Smooth muscle cell (in vitro differentiated cells): ENCODE data around the gene LRRC8D. TPM values are rescaled to one million over a fixed set of nuclear protein-coding genes. Genes with fewer than 3 reads are reported as not detected.
A peak's percentile ranks its signal among the peaks of the same experiment; 100 is the strongest.

Experiments
- DNase-seq: peaks from one replicate; lab custom pipeline; 2025; ENCODE audit not compliant: unreplicated experiment; lab: John Stamatoyannopoulos, UW
- H2AFZ ChIP-seq: fragments of 200-600 bp; sonication (generic); 2 replicates; pipeline ENCODE4 v1.6.0; 2016; ENCODE audit warnings: antibody characterized with exemption, low read depth, mild to moderate bottlenecking
- H3F3A ChIP-seq: fragments of 200-600 bp; sonication (generic); 2 replicates; pipeline ENCODE4 v1.6.0; 2017; ENCODE audit warnings: antibody characterized with exemption, low read depth
- H3K27ac ChIP-seq: fragments of 200-600 bp; sonication (generic); 2 replicates; pipeline ENCODE4 v1.5.1; 2016; ENCODE audit warnings: low read depth, mild to moderate bottlenecking
- H3K27me3 ChIP-seq: fragments of 200-600 bp; sonication (generic); 2 replicates; pipeline ENCODE4 v1.6.1; 2016; ENCODE audit warnings: low read depth, mild to moderate bottlenecking
- H3K36me3 ChIP-seq: fragments of 200-600 bp; sonication (generic); 2 replicates; pipeline ENCODE4 v1.5.1; 2016; ENCODE audit warnings: low read depth
- H3K4me1 ChIP-seq: fragments of 200-600 bp; sonication (generic); 2 replicates; pipeline ENCODE4 v1.5.1; 2016; ENCODE audit warnings: low read depth
- H3K4me2 ChIP-seq: fragments of 200-600 bp; sonication (generic); 2 replicates; pipeline ENCODE4 v1.6.0; 2016; ENCODE audit warnings: mild to moderate bottlenecking
- H3K4me3 ChIP-seq: fragments of 200-600 bp; sonication (generic); 2 replicates; pipeline ENCODE4 v1.5.1; 2016; ENCODE audit warnings: mild to moderate bottlenecking
- H3K79me2 ChIP-seq: fragments of 200-600 bp; sonication (generic); 2 replicates; pipeline ENCODE4 v1.6.0; 2016; ENCODE audit warnings: low read depth, mild to moderate bottlenecking
- H3K9ac ChIP-seq: fragments of 200-600 bp; sonication (generic); 2 replicates; pipeline ENCODE4 v1.6.0; 2016; ENCODE audit warnings: low read depth
- H3K9me3 ChIP-seq: fragments of 200-600 bp; sonication (generic); replicated peaks from 2 replicates; pipeline ENCODE4 v1.5.1; 2016; ENCODE audit warnings: low read depth
- H4K20me1 ChIP-seq: fragments of 200-600 bp; sonication (generic); 2 replicates; pipeline ENCODE4 v1.6.0; 2016; ENCODE audit warnings: low read depth
- CTCF ChIP-seq: fragments of 200-600 bp; sonication (generic); IDR thresholded peaks from 2 replicates; pipeline ENCODE4 v1.5.1; 2017; ENCODE audit warnings: borderline replicate concordance, mild to moderate bottlenecking, antibody characterized with exemption; ENCODE audit not compliant: insufficient read depth, poor library complexity, severe bottlenecking
- WGBS: methylation state at CpG from one replicate; pipeline ENCODE4 v1.1.7; 2016; ENCODE audit warnings: low lambda C conversion rate; 5-methylcytosine and 5-hydroxymethylcytosine counted together
- polyA plus RNA-seq: library from polyadenylated mRNA; unstranded; fragments of >200 nt; fragmentation: Nextera tagmentation; extraction: Ambion mirVana; gene quantifications from 2 replicates; pipeline ENCODE4 v1.2.1, GENCODE V29; 2016
- total RNA-seq: library from RNA; depleted of rRNA; stranded (reverse); fragments of >200 nt; gene quantifications from 2 replicates; pipeline ENCODE4 v1.2.3, GENCODE V29; 2014

The LRRC8D gene
- total and polyA plus RNA-seq, 2 experiments from 2014 or later = 5.2 to 25.1 TPM

GRCh38 chr1:89892816-89893215 lies 72.0 kb downstream of the LRRC8D start:
- H3K9me3 ChIP-seq = no peaks in the 10 kb centered on the region
- no peak overlapping the region for H3K27ac ChIP-seq
- no peak overlapping the region for H2AFZ ChIP-seq
- WGBS = 95% methylated on average over 1 of the region's 1 CpG
- H3K27me3 ChIP-seq = no peaks in the 10 kb centered on the region
- no peaks in the 10 kb centered on the region for H4K20me1 ChIP-seq
- no peak for DNase-seq
- H3K4me3 ChIP-seq = no peak overlapping the region
- H3K9ac ChIP-seq = no peak overlapping the region
- no peak for TF ChIP-seq CTCF
- peaks cover 16% of the 10 kb centered on the region for H3F3A ChIP-seq
- H3K79me2 ChIP-seq = no peaks in the 10 kb centered on the region
- no peak overlapping the region for H3K4me2 ChIP-seq
- peaks cover 16% of the 10 kb centered on the region for H3K4me1 ChIP-seq
- H3K36me3 ChIP-seq = no peaks in the 10 kb centered on the region

- Histone ChIP-seq H3K27ac (peak overlapping the region; percentile 48), H3K4me2 (peak overlapping the region; percentile 46), H3K4me3 (no peak overlapping the region), H2AFZ (no peak overlapping the region), H3K9ac (no peak overlapping the region), H3K9me3 (no peaks in the 10 kb centered on the region), H3F3A (peaks cover 16% of the 10 kb centered on the region), H3K27me3 (no peaks in the 10 kb centered on the region), H4K20me1 (no peaks in the 10 kb centered on the region), H3K79me2 (no peaks in the 10 kb centered on the region), H3K36me3 (no peaks in the 10 kb centered on the region), H3K4me1 (peaks cover 16% of the 10 kb centered on the region)
- WGBS = 71% methylated on average over 4 of the region's 4 CpGs
- TF ChIP-seq CTCF = no peak
- DNase-seq = no peak
Measured at GRCh38 chr1:89894210-89895201, 73.7 kb downstream of the LRRC8D start.

GRCh38 chr1:89896105-89896942 lies 75.5 kb downstream of the LRRC8D start:
- no peak overlapping the region for H3K4me3 ChIP-seq
- no peak for DNase-seq
- no peak overlapping the region for H2AFZ ChIP-seq
- no peaks in the 10 kb centered on the region for H3K27me3 ChIP-seq
- no peak overlapping the region for H3K27ac ChIP-seq
- no peak overlapping the region for H3K4me2 ChIP-seq
- H3K79me2 ChIP-seq = no peaks in the 10 kb centered on the region
- H3K9ac ChIP-seq = no peak overlapping the region
- peaks cover 16% of the 10 kb centered on the region for H3K4me1 ChIP-seq
- TF ChIP-seq CTCF = no peak
- no peaks in the 10 kb centered on the region for H3K36me3 ChIP-seq
- H4K20me1 ChIP-seq = no peaks in the 10 kb centered on the region
- H3F3A ChIP-seq = peaks cover 16% of the 10 kb centered on the region
- no peaks in the 10 kb centered on the region for H3K9me3 ChIP-seq
- 66% methylated on average over 11 of the region's 11 CpGs for WGBS
